Neural cell (in vitro differentiated cells): ENCODE measurements around the gene GRAMD1C. TPM values are rescaled to one million over a fixed set of nuclear protein-coding genes. Genes with fewer than 3 reads are reported as not detected.
A peak's percentile ranks its signal among the peaks of the same experiment; 100 is the strongest.

Experiments
- H2AFZ ChIP-seq: fragments of 200-600, 300-800 bp; sonication (generic), shearing (Covaris generic); 2 replicates; pipeline ENCODE4 v1.6.0; 2014; ENCODE audit warnings: low read depth, mild to moderate bottlenecking, antibody characterized with exemption, low read length, moderate library complexity
- H3F3A ChIP-seq: fragments of 200-600 bp; shearing (Covaris generic); 2 replicates; pipeline ENCODE4 v1.6.1; 2016; ENCODE audit warnings: mild to moderate bottlenecking, moderate library complexity, mixed read lengths, antibody characterized with exemption, low read length; ENCODE audit not compliant: insufficient read depth, poor library complexity, severe bottlenecking
- H3K27ac ChIP-seq: fragments of 200-600, 300-800 bp; sonication (generic), shearing (Covaris generic); 2 replicates; pipeline ENCODE4 v1.5.1; 2014; ENCODE audit warnings: mild to moderate bottlenecking, low read length, moderate library complexity
- H3K27me3 ChIP-seq: fragments of 300-800, 200-600 bp; sonication (generic), shearing (Covaris generic); 2 replicates; pipeline ENCODE4 v1.6.0; 2014; ENCODE audit warnings: mild to moderate bottlenecking, low read depth, low read length, moderate library complexity; ENCODE audit not compliant: insufficient read depth
- H3K36me3 ChIP-seq: fragments of 300-800, 200-600 bp; sonication (generic), shearing (Covaris generic); 2 replicates; pipeline ENCODE4 v1.5.1; 2014; ENCODE audit warnings: mild to moderate bottlenecking, antibody characterized with exemption, low read length, moderate library complexity; ENCODE audit not compliant: insufficient read depth
- H3K4me2 ChIP-seq: fragments of 300-800, 200-600 bp; sonication (generic), shearing (Covaris generic); 2 replicates; pipeline ENCODE4 v1.6.0; 2014; ENCODE audit warnings: mild to moderate bottlenecking, low read length
- H3K4me3 ChIP-seq: fragments of 300-800, 200-600 bp; sonication (generic), shearing (Covaris generic); 2 replicates; pipeline ENCODE4 v1.5.1; 2014; ENCODE audit warnings: mild to moderate bottlenecking, low read length, moderate library complexity
- H3K79me2 ChIP-seq: fragments of 200-600 bp; shearing (Covaris generic); replicated peaks from 2 replicates; pipeline ENCODE4 v1.6.0; 2014; ENCODE audit warnings: mild to moderate bottlenecking, low read length, moderate library complexity; ENCODE audit not compliant: insufficient read depth
- H3K9ac ChIP-seq: fragments of 300-800, 200-600 bp; sonication (generic), shearing (Covaris generic); 2 replicates; pipeline ENCODE4 v1.6.1; 2016; ENCODE audit warnings: mild to moderate bottlenecking, low read length, mixed read lengths
- H3K9me2 ChIP-seq: fragments of 200-600 bp; shearing (Covaris generic); 2 replicates; pipeline ENCODE4 v1.6.1; 2016; ENCODE audit warnings: mild to moderate bottlenecking, low read length, mixed read lengths; ENCODE audit not compliant: insufficient read depth
- H3K9me3 ChIP-seq: fragments of 200-600, 300-800 bp; sonication (generic), shearing (Covaris generic); 2 replicates; pipeline ENCODE4 v1.6.1; 2016; ENCODE audit warnings: mild to moderate bottlenecking, mixed run types, low read length, moderate library complexity, mixed read lengths
- H4K20me1 ChIP-seq: fragments of 200-600 bp; shearing (Covaris generic); 2 replicates; pipeline ENCODE4 v1.6.1; 2016; ENCODE audit warnings: mild to moderate bottlenecking, mixed run types; ENCODE audit not compliant: insufficient read depth
- EP300 ChIP-seq: fragments of 450-650 bp; conservative IDR thresholded peaks from 2 replicates; pipeline ENCODE4 v1.6.1; 2014; ENCODE audit warnings: antibody characterized with exemption, mild to moderate bottlenecking, moderate library complexity; ENCODE audit not compliant: poor library complexity, severe bottlenecking
- EZH2 ChIP-seq: fragments of 200-600, 300-800 bp; shearing (Covaris generic), sonication (generic); IDR thresholded peaks from 2 replicates; pipeline ENCODE4 v1.6.1; 2014; ENCODE audit warnings: antibody characterized with exemption, low read length, borderline replicate concordance, mild to moderate bottlenecking; ENCODE audit not compliant: insufficient read depth, poor library complexity, severe bottlenecking
- MXI1 ChIP-seq: fragments of 450-650 bp; conservative IDR thresholded peaks from 2 replicates; pipeline ENCODE4 v1.6.1; 2014; ENCODE audit warnings: antibody characterized with exemption, mild to moderate bottlenecking; ENCODE audit not compliant: poor library complexity, severe bottlenecking
- POLR2AphosphoS5 ChIP-seq: IDR thresholded peaks from 2 replicates; pipeline ENCODE4 v1.6.1; 2012
- RAD21 ChIP-seq: fragments of 450-650 bp; conservative IDR thresholded peaks from 2 replicates; pipeline ENCODE4 v1.6.1; 2014; ENCODE audit warnings: antibody characterized with exemption, mild to moderate bottlenecking, moderate library complexity
- REST ChIP-seq: IDR thresholded peaks from 2 replicates; pipeline ENCODE4 v1.6.1; 2012; ENCODE audit warnings: borderline replicate concordance
- SMC3 ChIP-seq: fragments of 450-650 bp; conservative IDR thresholded peaks from 2 replicates; pipeline ENCODE4 v1.6.1; 2014; ENCODE audit warnings: antibody characterized with exemption, mild to moderate bottlenecking, moderate library complexity; ENCODE audit not compliant: poor library complexity
- TAF1 ChIP-seq: IDR thresholded peaks from 2 replicates; pipeline ENCODE4 v1.6.1; 2012; ENCODE audit warnings: low read depth
- polyA minus RNA-seq: library from RNA; depleted of rRNA, polyadenylated mRNA; stranded (reverse); fragments of >200 nt; gene quantifications from 2 replicates; pipeline ENCODE4 v1.2.3, GENCODE V29; 2014
- polyA plus RNA-seq: library from polyadenylated mRNA; depleted of rRNA; stranded (reverse); fragments of >200 nt; gene quantifications from 2 replicates; pipeline ENCODE4 v1.2.3, GENCODE V29; 2014
- TF ChIP-seq, protein P1 (sequence below): fragments of 450-650 bp; IDR thresholded peaks from 2 replicates; pipeline ENCODE4 v1.5.1; 2014; ENCODE audit warnings: antibody characterized with exemption, mild to moderate bottlenecking, moderate library complexity; ENCODE audit not compliant: poor library complexity, severe bottlenecking

GRAMD1C gene
- polyA plus RNA-seq (12.9 and 31.0 TPM in 2 replicates), polyA minus RNA-seq (15.8 and 19.7 TPM in 2 replicates)

DNA sequence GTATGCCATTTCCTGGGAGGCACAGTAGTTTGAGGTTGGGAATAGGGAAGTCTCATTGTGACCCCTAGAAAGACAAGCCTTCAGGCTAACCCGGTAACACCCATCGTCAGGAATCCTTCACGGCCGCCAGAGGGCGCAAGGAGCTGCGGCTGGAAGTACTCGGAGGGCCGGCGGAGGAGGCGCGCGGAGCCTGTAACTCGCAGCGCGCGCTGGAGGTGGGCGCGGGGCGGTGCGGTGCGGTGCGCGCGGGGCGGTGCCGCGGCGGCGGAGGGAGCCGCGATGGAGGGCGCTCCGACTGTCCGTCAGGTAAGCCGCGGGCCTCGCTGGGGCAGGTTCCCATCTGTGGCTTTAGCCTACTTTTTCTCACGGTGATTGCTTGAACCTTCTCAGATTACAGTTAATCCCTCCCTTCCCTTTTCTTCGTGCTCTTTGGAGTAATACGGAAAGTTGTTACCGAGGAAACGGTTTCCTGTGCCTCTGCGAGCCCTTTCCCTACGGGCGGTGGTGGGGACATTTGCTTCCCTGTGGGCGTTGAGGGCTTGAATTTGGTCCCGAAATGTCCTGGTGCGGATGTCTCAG is at the start of gene GRAMD1C:
GRAMD1C (plus strand) TSS at position 158 of the 579 bp plus-strand sequence; CDS start at position 280, 122 bp downstream.
- Histone ChIP-seq H3K4me3 (peak within 1 kb of the TSS; percentile 72), H3K79me2 (no peaks in the 10 kb centered on the region), H3K9ac (peak within 1 kb of the TSS; percentile 46), H2AFZ (peak within 1 kb of the TSS; percentile 29), H3F3A (no peaks in the 10 kb centered on the region), H3K36me3 (no peaks in the 10 kb centered on the region), H3K9me3 (no peaks in the 10 kb centered on the region), H3K9me2 (no peaks in the 10 kb centered on the region), H4K20me1 (no peaks in the 10 kb centered on the region), H3K4me2 (peak within 1 kb of the TSS; percentile 49), H3K27ac (no peak within 1 kb of the TSS), H3K27me3 (no peaks in the 10 kb centered on the region)
- peak; percentile 43 for TF ChIP-seq EP300
- TF ChIP-seq RAD21: peak; percentile 89
- TF ChIP-seq, protein P1, sequence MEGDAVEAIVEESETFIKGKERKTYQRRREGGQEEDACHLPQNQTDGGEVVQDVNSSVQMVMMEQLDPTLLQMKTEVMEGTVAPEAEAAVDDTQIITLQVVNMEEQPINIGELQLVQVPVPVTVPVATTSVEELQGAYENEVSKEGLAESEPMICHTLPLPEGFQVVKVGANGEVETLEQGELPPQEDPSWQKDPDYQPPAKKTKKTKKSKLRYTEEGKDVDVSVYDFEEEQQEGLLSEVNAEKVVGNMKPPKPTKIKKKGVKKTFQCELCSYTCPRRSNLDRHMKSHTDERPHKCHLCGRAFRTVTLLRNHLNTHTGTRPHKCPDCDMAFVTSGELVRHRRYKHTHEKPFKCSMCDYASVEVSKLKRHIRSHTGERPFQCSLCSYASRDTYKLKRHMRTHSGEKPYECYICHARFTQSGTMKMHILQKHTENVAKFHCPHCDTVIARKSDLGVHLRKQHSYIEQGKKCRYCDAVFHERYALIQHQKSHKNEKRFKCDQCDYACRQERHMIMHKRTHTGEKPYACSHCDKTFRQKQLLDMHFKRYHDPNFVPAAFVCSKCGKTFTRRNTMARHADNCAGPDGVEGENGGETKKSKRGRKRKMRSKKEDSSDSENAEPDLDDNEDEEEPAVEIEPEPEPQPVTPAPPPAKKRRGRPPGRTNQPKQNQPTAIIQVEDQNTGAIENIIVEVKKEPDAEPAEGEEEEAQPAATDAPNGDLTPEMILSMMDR: peak; percentile 96
- no peak for TF ChIP-seq TAF1
- TF ChIP-seq EZH2: no peak
- TF ChIP-seq REST: peak; percentile 79
- peak; percentile 23 for TF ChIP-seq POLR2AphosphoS5
- TF ChIP-seq SMC3: peak; percentile 95
- peak; percentile 74 for TF ChIP-seq MXI1

- no peak overlapping the region for H3K4me2 ChIP-seq
- H3K27ac ChIP-seq: no peak overlapping the region
- no peaks in the 10 kb centered on the region for H3K9me2 ChIP-seq
- H3K4me3 ChIP-seq: no peak overlapping the region
- H3K9me3 ChIP-seq: no peaks in the 10 kb centered on the region
- no peak for TF ChIP-seq EZH2
- TF ChIP-seq SMC3: no peak
- TF ChIP-seq EP300: no peak
- TF ChIP-seq RAD21: no peak
- TF ChIP-seq POLR2AphosphoS5: no peak
- no peak for TF ChIP-seq REST
- no peak for TF ChIP-seq TAF1
- TF ChIP-seq, protein P1: no peak
- no peak for TF ChIP-seq MXI1
- no peaks in the 10 kb centered on the region for H3K36me3 ChIP-seq
- H4K20me1 ChIP-seq: no peaks in the 10 kb centered on the region
- H3F3A ChIP-seq: no peaks in the 10 kb centered on the region
- H3K9ac ChIP-seq: no peak overlapping the region
- H3K27me3 ChIP-seq: no peaks in the 10 kb centered on the region
- no peak overlapping the region for H2AFZ ChIP-seq
- H3K79me2 ChIP-seq: no peaks in the 10 kb centered on the region
Observed at GRCh38 chr3:113791381-113791780, 47.2 kb upstream of the GRAMD1C start.
